ENCODE data around the gene PARP3. TPM values are rescaled to one million over a fixed set of nuclear protein-coding genes. Genes with fewer than 3 reads are reported as not detected.
"Not testable (repeated sequence)": the region's sequence is repeated elsewhere in the genome, so short reads cannot be mapped to it uniquely, and the experiment has no call there.

PARP3 gene
- total RNA-seq, 1 donor from 2014 or later = 15.2 TPM

GRCh38 chr3:51975852-51976549 lies 33.8 kb downstream of the PARP3 start:
- intact Hi-C loops (cut with DNase I) = no loop called here
- no peak for DNase-seq (ENCODE audit: low spot score)

- DNase-seq (ENCODE audit: low spot score) = no peak
- intact Hi-C loops (cut with DNase I) = no loop called here
These were observed 35.4 kb downstream of the PARP3 start for GRCh38 chr3:51977446-51978142.

DNA sequence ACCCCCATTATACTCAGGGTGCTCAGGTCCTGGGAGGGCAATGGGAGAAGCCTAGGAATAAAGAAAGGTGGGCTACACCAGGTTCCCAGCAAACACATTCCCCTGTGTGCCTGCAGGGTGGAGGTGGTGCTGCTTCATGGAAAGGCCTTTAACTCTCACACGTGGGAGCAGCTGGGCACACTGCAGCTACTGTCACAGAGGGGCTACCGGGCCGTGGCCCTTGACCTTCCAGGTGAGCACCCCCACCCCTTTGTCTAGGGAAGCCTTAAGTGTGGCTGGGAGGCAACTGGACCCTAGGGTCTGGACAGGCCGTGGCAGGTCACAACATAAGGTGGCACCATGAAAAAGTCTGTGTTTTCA lies 36.0 kb downstream of the PARP3 start:
- DNase-seq (ENCODE audit: low spot score) = no peak
- intact Hi-C loops (cut with DNase I) = no loop called here

DNA sequence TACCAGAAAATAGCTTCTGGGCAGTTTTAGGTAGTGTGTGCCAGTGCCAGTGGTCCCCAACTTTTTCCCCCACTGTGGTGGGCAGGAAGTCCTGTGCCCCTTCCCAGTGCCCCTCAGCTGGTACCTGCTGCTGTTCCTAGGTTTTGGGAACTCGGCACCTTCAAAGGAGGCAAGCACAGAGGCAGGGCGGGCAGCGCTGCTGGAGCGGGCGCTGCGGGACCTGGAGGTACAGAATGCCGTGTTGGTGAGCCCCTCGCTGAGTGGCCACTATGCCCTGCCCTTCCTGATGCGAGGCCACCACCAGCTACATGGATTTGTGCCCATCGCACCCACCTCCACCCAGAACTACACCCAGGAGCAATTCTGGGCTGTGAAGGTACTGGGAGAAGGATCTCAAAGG lies 38.1 kb downstream of the PARP3 start:
- intact Hi-C loops (cut with DNase I) = no loop called here
- no peak for DNase-seq (ENCODE audit: low spot score)

GRCh38 chr3:51982352-51982837 lies 40.2 kb downstream of the PARP3 start:
- intact Hi-C loops (cut with DNase I) = no loop called here
- no peak for DNase-seq (ENCODE audit: low spot score)

DNA sequence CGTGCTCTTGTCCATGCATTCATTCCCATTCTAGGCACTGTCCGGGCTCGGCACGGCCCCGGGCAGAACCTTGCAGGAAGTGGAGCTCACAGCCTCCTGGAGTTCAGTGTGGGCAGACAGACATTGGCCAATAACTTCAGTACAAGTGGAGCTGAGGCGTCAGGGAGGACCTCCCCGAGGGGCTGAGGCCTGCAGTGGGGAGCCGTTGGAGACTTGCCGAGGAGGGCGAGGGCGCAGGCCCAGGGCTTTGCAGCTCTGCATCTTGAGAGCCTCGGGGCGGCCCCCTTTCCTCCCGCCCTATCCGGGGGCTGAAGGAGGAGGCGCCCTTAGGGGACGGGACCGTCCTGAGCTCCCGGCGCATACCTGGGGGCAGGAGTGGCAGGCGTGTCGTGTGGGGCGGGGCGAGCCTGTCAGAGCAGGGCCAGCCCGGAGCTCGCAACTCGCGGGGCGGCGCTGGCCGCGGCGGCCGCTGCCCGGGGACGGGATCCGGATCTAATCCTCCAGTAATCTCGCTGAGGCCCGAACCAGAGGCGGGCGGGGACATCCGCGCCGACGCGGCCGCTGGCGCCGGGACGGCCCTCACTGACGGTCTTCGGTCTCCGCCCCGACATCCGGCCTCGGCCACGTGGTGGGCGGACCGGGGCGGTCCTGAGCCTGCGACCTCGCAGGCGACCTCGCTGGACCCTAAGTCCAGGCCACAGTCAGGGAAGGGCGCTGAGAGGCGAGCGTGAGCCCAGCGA lies 40.8 kb downstream of the PARP3 start, which contains the start of gene ACY1:
Gene ACY1, plus strand, starts transcription at position 698 of the 740 bp plus-strand sequence. CDS start 530 bp downstream, outside the sequence.
- DNase-seq (ENCODE audit: low spot score) = peak; percentile 92
- intact Hi-C loops (cut with DNase I) = no loop called here

DNA sequence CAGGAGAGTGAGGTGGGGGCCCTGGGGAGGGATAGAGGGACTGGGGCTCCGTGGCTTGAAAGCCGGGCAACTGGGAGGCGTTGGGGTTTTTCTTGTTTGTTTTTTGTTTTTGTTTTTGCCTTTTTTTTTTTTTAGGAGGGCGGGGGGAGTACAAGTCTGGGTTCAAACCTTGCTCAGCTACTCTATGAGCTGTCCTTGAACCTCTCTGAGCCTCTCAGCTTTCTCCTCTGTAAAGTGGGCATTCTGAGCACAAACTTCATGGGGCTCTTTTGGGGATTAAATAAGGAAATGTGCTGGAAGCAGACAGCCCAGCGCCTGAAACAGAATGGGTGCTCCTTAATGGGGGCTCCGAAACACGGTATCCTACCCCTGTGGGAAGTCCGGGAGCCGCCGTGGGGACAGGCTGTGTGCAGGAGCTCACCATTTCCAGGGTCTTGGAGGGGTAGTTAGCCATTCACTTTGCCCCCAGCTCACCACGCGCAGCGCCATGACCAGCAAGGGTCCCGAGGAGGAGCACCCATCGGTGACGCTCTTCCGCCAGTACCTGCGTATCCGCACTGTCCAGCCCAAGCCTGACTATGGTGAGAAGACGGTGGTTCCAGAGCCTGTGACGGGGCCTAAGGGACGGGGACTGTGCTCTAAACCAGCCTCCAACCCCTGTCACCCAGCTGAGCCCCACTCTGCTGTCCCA lies 41.6 kb downstream of the PARP3 start:
- DNase-seq (ENCODE audit: low spot score) = no peak
- intact Hi-C loops (cut with DNase I) = no loop called here

GRCh38 chr3:51984269-51984647 lies 42.1 kb downstream of the PARP3 start:
- DNase-seq (ENCODE audit: low spot score) = no peak

GRCh38 chr3:51985063-51985462 lies 42.9 kb downstream of the PARP3 start:
- no peak for DNase-seq (ENCODE audit: low spot score)
- intact Hi-C loops (cut with DNase I) = no loop called here

More at GRCh38 chr3:51984269-51984647, 42.1 kb downstream of the PARP3 start:
- intact Hi-C loops (cut with DNase I) = no loop called here

DNA sequence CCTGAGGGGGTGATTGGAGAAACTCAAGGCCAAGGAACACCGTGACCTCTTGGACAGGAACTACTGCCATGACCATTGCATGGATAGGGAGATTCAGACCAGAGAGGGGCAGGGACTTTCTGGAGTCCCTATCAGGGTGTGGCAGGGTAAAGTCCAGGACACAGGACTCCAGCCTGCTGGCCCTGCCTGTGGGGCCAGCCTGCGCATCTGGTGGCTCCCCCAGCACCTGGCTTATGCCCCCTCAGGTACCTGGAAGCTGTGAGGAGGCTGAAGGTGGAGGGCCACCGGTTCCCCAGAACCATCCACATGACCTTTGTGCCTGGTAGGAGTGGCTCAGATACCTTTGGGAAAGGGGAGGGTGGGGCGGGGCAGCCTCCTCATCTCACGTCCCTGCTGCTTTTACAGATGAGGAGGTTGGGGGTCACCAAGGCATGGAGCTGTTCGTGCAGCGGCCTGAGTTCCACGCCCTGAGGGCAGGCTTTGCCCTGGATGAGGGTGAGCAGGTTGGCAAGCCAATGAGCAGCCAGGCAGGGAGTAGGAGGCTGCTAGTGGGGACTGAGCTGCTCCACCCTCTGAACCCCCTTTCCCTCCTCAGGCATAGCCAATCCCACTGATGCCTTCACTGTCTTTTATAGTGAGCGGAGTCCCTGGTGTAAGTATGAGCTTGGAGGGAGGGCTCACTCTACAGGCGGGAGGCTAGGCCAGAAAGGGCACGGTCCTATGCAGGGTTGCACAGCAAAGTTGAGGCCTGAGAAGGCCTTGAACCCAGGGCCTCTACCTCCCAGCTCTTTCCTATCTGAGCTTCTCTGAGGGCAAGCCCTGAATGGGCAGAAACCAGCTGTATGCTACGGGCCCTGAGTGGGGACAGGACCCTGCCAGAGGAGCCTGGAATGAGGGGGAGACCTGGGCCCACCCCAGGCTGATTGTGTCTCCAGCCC lies 44.1 kb downstream of the PARP3 start:
- intact Hi-C loops (cut with DNase I) = no loop called here
- DNase-seq (ENCODE audit: low spot score) = no peak

GRCh38 chr3:51987568-51987967 lies 45.4 kb downstream of the PARP3 start:
- intact Hi-C loops (cut with DNase I) = no loop called here
- no peak for DNase-seq (ENCODE audit: low spot score)

DNA sequence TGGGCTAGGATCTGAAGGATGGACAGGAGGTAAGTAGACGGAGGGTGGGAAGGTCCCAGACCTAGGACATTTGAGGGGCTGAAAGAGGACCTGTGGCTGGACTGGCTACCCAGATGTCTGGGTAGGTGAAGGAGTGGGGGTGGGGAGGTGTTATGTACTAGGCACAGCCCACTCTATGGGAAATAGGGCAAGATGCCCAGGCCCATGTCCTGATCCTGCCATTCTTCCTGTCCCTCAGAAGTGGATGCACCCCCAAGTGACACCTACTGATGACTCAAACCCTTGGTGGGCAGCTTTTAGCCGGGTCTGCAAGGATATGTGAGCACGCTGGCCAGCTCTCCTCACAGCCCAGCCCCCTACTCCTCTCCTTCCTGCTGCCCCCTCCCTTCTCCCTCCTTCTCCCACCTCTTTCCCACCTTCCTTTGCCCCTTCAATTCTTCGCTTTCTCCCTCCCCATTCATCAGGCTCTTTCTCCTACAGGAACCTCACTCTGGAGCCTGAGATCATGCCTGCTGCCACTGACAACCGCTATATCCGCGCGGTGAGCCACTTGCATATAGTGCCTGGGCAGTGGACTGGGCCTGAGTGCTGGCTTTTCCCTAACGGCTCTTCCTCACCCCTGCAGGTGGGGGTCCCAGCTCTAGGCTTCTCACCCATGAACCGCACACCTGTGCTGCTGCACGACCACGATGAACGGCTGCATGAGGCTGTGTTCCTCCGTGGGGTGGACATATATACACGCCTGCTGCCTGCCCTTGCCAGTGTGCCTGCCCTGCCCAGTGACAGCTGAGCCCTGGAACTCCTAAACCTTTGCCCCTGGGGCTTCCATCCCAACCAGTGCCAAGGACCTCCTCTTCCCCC lies 46.4 kb downstream of the PARP3 start:
- DNase-seq (ENCODE audit: low spot score) = no peak
- intact Hi-C loops (cut with DNase I) = no loop called here

DNA sequence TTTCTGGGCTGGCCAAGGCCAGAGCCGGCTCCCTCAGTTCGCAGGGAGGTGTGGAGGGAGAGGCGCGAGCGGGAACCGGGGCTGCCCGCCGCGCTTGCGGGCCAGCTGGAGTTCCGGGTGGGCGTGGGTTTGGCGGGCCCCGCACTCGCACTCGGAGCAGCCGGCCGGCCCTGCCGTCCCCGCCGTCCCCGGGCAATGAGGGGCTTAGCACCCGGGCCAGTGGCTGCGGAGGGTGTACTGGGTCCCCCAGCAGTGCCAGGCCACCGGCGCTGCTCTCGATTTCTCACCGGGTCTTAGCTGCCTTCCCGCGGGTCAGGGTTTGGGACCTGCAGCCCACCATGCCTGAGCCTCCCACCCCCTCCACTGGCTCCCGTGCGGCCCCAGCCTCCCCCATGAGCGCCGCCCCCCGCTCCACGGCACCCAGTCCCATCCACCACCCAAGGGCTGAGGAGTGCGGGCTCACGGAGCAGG lies 48.4 kb downstream of the PARP3 start:
- DNase-seq (ENCODE audit: low spot score) = peak; percentile 62
- intact Hi-C loops (cut with DNase I) = not testable (repeated sequence)

GRCh38 chr3:51992017-51992682 lies 50.0 kb downstream of the PARP3 start:
- intact Hi-C loops (cut with DNase I) = no loop called here
- DNase-seq (ENCODE audit: low spot score) = no peak

- DNase-seq (ENCODE audit: low spot score); intact Hi-C loops (cut with DNase I): not testable (repeated sequence)
These were observed 51.5 kb downstream of the PARP3 start for GRCh38 chr3:51993657-51994056.

- DNase-seq (ENCODE audit: low spot score) = no peak
- intact Hi-C loops (cut with DNase I) = no loop called here
These were observed 52.4 kb downstream of the PARP3 start for GRCh38 chr3:51994530-51994929.
